Neural cell (in vitro differentiated cells): ENCODE measurements around the gene RNF169.

Source experiments
- EZH2 ChIP-seq: fragments of 200-600, 300-800 bp; shearing (Covaris generic), sonication (generic); IDR thresholded peaks from 2 replicates; pipeline ENCODE4 v1.6.1; 2014; ENCODE audit warnings: antibody characterized with exemption, low read length, borderline replicate concordance, mild to moderate bottlenecking; ENCODE audit not compliant: insufficient read depth, poor library complexity, severe bottlenecking
- SMC3 ChIP-seq: fragments of 450-650 bp; conservative IDR thresholded peaks from 2 replicates; pipeline ENCODE4 v1.6.1; 2014; ENCODE audit warnings: antibody characterized with exemption, mild to moderate bottlenecking, moderate library complexity; ENCODE audit not compliant: poor library complexity
- TF ChIP-seq, protein P1 (sequence below): fragments of 450-650 bp; IDR thresholded peaks from 2 replicates; pipeline ENCODE4 v1.5.1; 2014; ENCODE audit warnings: antibody characterized with exemption, mild to moderate bottlenecking, moderate library complexity; ENCODE audit not compliant: poor library complexity, severe bottlenecking

DNA sequence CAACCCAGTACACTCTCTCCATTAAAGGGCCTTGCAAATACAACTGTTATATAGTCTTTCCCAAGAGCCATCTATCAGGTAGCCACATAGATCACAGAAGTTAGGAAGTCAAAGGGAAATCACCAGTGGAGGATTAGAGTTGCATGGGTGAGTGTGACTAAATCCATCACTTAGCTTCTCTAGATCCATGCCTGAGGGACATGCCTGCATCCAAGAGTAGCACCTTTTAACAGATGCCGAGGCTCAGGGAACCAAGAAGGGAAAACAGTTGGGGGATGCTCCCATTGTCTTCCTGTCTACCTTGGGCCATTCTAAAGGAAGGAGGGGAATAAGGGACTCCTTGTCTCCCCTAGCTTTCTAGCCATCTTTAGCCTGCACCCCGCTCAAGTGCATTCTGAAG, 122.4 kb downstream of the RNF169 start:
- TF ChIP-seq SMC3, result no peak
- TF ChIP-seq, protein P1, sequence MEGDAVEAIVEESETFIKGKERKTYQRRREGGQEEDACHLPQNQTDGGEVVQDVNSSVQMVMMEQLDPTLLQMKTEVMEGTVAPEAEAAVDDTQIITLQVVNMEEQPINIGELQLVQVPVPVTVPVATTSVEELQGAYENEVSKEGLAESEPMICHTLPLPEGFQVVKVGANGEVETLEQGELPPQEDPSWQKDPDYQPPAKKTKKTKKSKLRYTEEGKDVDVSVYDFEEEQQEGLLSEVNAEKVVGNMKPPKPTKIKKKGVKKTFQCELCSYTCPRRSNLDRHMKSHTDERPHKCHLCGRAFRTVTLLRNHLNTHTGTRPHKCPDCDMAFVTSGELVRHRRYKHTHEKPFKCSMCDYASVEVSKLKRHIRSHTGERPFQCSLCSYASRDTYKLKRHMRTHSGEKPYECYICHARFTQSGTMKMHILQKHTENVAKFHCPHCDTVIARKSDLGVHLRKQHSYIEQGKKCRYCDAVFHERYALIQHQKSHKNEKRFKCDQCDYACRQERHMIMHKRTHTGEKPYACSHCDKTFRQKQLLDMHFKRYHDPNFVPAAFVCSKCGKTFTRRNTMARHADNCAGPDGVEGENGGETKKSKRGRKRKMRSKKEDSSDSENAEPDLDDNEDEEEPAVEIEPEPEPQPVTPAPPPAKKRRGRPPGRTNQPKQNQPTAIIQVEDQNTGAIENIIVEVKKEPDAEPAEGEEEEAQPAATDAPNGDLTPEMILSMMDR, result no peak
- no peak for TF ChIP-seq EZH2
